IMR-90 (cell line): Measurements from ENCODE around the gene PLXNA4. TPM values are rescaled to one million over a fixed set of nuclear protein-coding genes. Genes with fewer than 3 reads are reported as not detected.

Source experiments
- ATAC-seq: fragments of 200-7000 bp; cut with Tn5 transposase; 2 replicates; pipeline ENCODE4 v1.9.1; 2020; ENCODE audit warnings: low read depth, mild to moderate bottlenecking, moderate library complexity
- BruUV-seq: library from RNA; stranded (reverse); fragments of 400-500 nt; replicated peaks from 2 replicates; lab custom pipeline; 2021; lab: Mats Ljungman, UMichigan
- CTCF ChIA-PET: fragments of 300-600 bp; formaldehyde crosslinking; extraction: SDS; loops from one replicate; lab custom pipeline; 2021; ENCODE audit warnings: antibody characterized with exemption; lab: Yijun Ruan, JAX
- POLR2A ChIA-PET: fragments of 300-600 bp; sonication (Branson Sonifier 250); formaldehyde crosslinking; loops from one replicate; lab custom pipeline; 2022; ENCODE audit warnings: antibody characterized with exemption; ENCODE audit not compliant: unreplicated experiment; lab: Charles Lee
- DNase-seq: peaks from one replicate; pipeline ENCODE4 v3.0.0; 2013
- H2AFZ ChIP-seq: replicated peaks from 2 replicates; pipeline ENCODE3; 2013; ENCODE audit warnings: low read length, mild to moderate bottlenecking; ENCODE audit not compliant: poor library complexity
- H2AK5ac ChIP-seq: 2 replicates; pipeline ENCODE4 v1.6.1; 2013; ENCODE audit warnings: low read depth, low read length, inconsistent platforms
- H2AK9ac ChIP-seq: replicated peaks from 2 replicates; pipeline ENCODE3; 2013; ENCODE audit warnings: mild to moderate bottlenecking, low read depth, low read length, moderate library complexity; ENCODE audit not compliant: poor library complexity
- H2BK120ac ChIP-seq: 2 replicates; pipeline ENCODE4 v1.6.1; 2013; ENCODE audit warnings: low read depth, low read length, inconsistent platforms
- H2BK15ac ChIP-seq: 3 replicates; pipeline ENCODE4 v1.6.1; 2013; ENCODE audit warnings: low read depth, low read length, inconsistent platforms
- H2BK20ac ChIP-seq: 2 replicates; pipeline ENCODE4 v1.6.1; 2013; ENCODE audit warnings: low read depth, mild to moderate bottlenecking, inconsistent platforms, low read length, moderate library complexity
- H2BK5ac ChIP-seq: 2 replicates; pipeline ENCODE4 v1.6.1; 2013; ENCODE audit warnings: mild to moderate bottlenecking, low read depth, low read length, inconsistent platforms; ENCODE audit not compliant: poor library complexity, severe bottlenecking
- H3K14ac ChIP-seq: replicated peaks from 2 replicates; pipeline ENCODE4 v1.6.1; 2013; ENCODE audit warnings: low read depth, low read length, inconsistent platforms
- H3K18ac ChIP-seq: 2 replicates; pipeline ENCODE4 v1.6.1; 2013; ENCODE audit warnings: low read depth, low read length, control low read depth
- H3K23ac ChIP-seq: 2 replicates; pipeline ENCODE4 v1.6.1; 2013; ENCODE audit warnings: low read depth, low read length, inconsistent platforms
- H3K27ac ChIP-seq: 2 replicates; pipeline ENCODE4 v1.5.1; 2013; ENCODE audit warnings: mild to moderate bottlenecking, control low read depth, low read length; ENCODE audit not compliant: insufficient read depth
- H3K27me3 ChIP-seq: 2 replicates; pipeline ENCODE4 v1.6.1; 2013; ENCODE audit warnings: low read length; ENCODE audit not compliant: control insufficient read depth, insufficient read depth
- H3K36me3 ChIP-seq: 2 replicates; pipeline ENCODE4 v1.6.1; 2013; ENCODE audit warnings: low read length, mixed read lengths; ENCODE audit not compliant: control insufficient read depth, insufficient read depth
- H3K4ac ChIP-seq: 2 replicates; pipeline ENCODE4 v1.6.1; 2013; ENCODE audit warnings: low read depth, low read length, inconsistent platforms
- H3K4me1 ChIP-seq: 2 replicates; pipeline ENCODE4 v1.6.1; 2013; ENCODE audit warnings: low read length, mixed read lengths; ENCODE audit not compliant: control insufficient read depth, insufficient read depth
- H3K4me2 ChIP-seq: 2 replicates; pipeline ENCODE4 v1.6.1; 2013; ENCODE audit warnings: low read depth, mild to moderate bottlenecking, control low read depth, low read length, moderate library complexity
- H3K4me3 ChIP-seq: 2 replicates; pipeline ENCODE4 v1.5.1; 2013; ENCODE audit warnings: low read depth, mild to moderate bottlenecking, control low read depth, low read length, moderate library complexity; ENCODE audit not compliant: insufficient read depth
- H3K56ac ChIP-seq: 2 replicates; pipeline ENCODE4 v1.6.1; 2013; ENCODE audit warnings: low read length, inconsistent platforms; ENCODE audit not compliant: insufficient read depth; ENCODE audit errors: extremely low read depth
- H3K79me1 ChIP-seq, 2 experiments: 2 replicates each; pipeline ENCODE4 v1.6.1; 2013; ENCODE audit warnings: low read length in 2 of 2, inconsistent platforms in 1 of 2, low read depth in 1 of 2
- H3K9ac ChIP-seq: 2 replicates; pipeline ENCODE4 v1.6.1; 2013; ENCODE audit warnings: low read depth, low read length, control low read depth
- H3K9me1 ChIP-seq: 2 replicates; pipeline ENCODE4 v1.6.1; 2013; ENCODE audit warnings: low read length, inconsistent platforms; ENCODE audit not compliant: insufficient read depth
- H3K9me3 ChIP-seq: 2 replicates; pipeline ENCODE4 v1.6.1; 2013; ENCODE audit warnings: low read length; ENCODE audit not compliant: control insufficient read depth, insufficient read depth
- H4K20me1 ChIP-seq: 2 replicates; pipeline ENCODE4 v1.6.1; 2013; ENCODE audit warnings: low read length, inconsistent platforms; ENCODE audit not compliant: insufficient read depth
- H4K5ac ChIP-seq: 2 replicates; pipeline ENCODE4 v1.6.1; 2013; ENCODE audit warnings: mild to moderate bottlenecking, low read depth, low read length, control low read depth
- H4K8ac ChIP-seq, 2 experiments: 2 replicates each; pipeline ENCODE4 v1.6.1; 2013; ENCODE audit warnings: low read depth in 2 of 2, low read length in 2 of 2, control low read depth in 1 of 2, inconsistent platforms in 1 of 2
- H4K91ac ChIP-seq: 2 replicates; pipeline ENCODE4 v1.6.1; 2013; ENCODE audit warnings: low read depth, low read length, inconsistent platforms; ENCODE audit not compliant: insufficient read depth
- CEBPB ChIP-seq: IDR thresholded peaks from 2 replicates; pipeline ENCODE4 v1.6.1; 2012; ENCODE audit warnings: low read depth, low read length, improper control_type of control experiment
- CHD1 ChIP-seq: IDR thresholded peaks from 2 replicates; pipeline ENCODE4 v1.6.1; 2012; ENCODE audit warnings: low read depth, low read length, improper control_type of control experiment
- CTCF ChIP-seq: conservative IDR thresholded peaks from 2 replicates; pipeline ENCODE4 v1.5.1; 2012; ENCODE audit warnings: mild to moderate bottlenecking, low read depth, low read length, improper control_type of control experiment
- ELK1 ChIP-seq: fragments of 150-350 bp; IDR thresholded peaks from 2 replicates; pipeline ENCODE4 v1.6.1; 2016; ENCODE audit warnings: low read depth, mild to moderate bottlenecking, low read length, moderate library complexity, borderline replicate concordance
- FOS ChIP-seq: fragments of 150-350 bp; IDR thresholded peaks from 2 replicates; pipeline ENCODE4 v1.6.1; 2016; ENCODE audit warnings: low read depth, low read length
- MAFK ChIP-seq: IDR thresholded peaks from 2 replicates; pipeline ENCODE4 v1.6.1; 2012; ENCODE audit warnings: low read depth, low read length, improper control_type of control experiment
- MAZ ChIP-seq: IDR thresholded peaks from 2 replicates; pipeline ENCODE4 v1.6.1; 2012; ENCODE audit warnings: low read depth, mild to moderate bottlenecking, low read length, improper control_type of control experiment, moderate library complexity, borderline replicate concordance
- MXI1 ChIP-seq: IDR thresholded peaks from 2 replicates; pipeline ENCODE4 v1.6.1; 2012; ENCODE audit warnings: low read depth, mild to moderate bottlenecking, low read length, moderate library complexity, borderline replicate concordance
- NFE2L2 ChIP-seq: fragments of 150-350 bp; IDR thresholded peaks from 2 replicates; pipeline ENCODE4 v1.6.1; 2016; ENCODE audit warnings: low read depth, mild to moderate bottlenecking, low read length
- POLR2A ChIP-seq: IDR thresholded peaks from 2 replicates; pipeline ENCODE4 v1.6.1; 2012; ENCODE audit warnings: mild to moderate bottlenecking, low read depth, low read length
- RAD21 ChIP-seq: IDR thresholded peaks from 2 replicates; pipeline ENCODE4 v1.6.1; 2012; ENCODE audit warnings: low read length, improper control_type of control experiment
- RCOR1 ChIP-seq: IDR thresholded peaks from 2 replicates; pipeline ENCODE4 v1.6.1; 2012; ENCODE audit warnings: mild to moderate bottlenecking, low read length, improper control_type of control experiment; ENCODE audit not compliant: insufficient replicate concordance
- RFX5 ChIP-seq: IDR thresholded peaks from 2 replicates; pipeline ENCODE4 v1.8.0; 2012; ENCODE audit warnings: low read depth, mild to moderate bottlenecking, low read length, moderate library complexity
- SMC3 ChIP-seq: fragments of 150-350 bp; IDR thresholded peaks from 2 replicates; pipeline ENCODE4 v1.6.1; 2016; ENCODE audit warnings: low read depth, mild to moderate bottlenecking, antibody characterized with exemption, low read length, moderate library complexity
- USF2 ChIP-seq: fragments of 150-350 bp; IDR thresholded peaks from 2 replicates; pipeline ENCODE4 v1.6.1; 2017; ENCODE audit warnings: mild to moderate bottlenecking, antibody characterized with exemption, low read length, low read depth
- WGBS, 2 experiments: methylation state at CpG; one replicate each; pipeline versions ENCODE4 v1.1.5 to v1.1.7; 2013; ENCODE audit warnings: missing lambda C conversion rate in 2 of 2; ENCODE audit not compliant: insufficient read length in 1 of 2; ENCODE audit errors: extremely low coverage in 2 of 2; 5-methylcytosine and 5-hydroxymethylcytosine counted together
- dilution Hi-C: fragments of 300-500 bp; cut with HindIII; formaldehyde crosslinking; loops from one replicate; pipeline ENCODE4 v1.14.3; 2018; ENCODE audit warnings: low sequenced_read_pairs; ENCODE audit not compliant: unreplicated experiment
- in situ Hi-C: fragments of 300-500 bp; cut with MboI; formaldehyde crosslinking; loops from 3 replicates; pipeline ENCODE4 v1.14.3; 2019; ENCODE audit warnings: low sequenced_read_pairs, inconsistent platforms, mixed read lengths
- intact Hi-C: fragments of 100-400 bp; cut with micrococcal nuclease; formaldehyde crosslinking; loops from 2 replicates; pipeline ENCODE4 v1.10.0; 2022
- polyA plus RNA-seq, 3 experiments: library from polyadenylated mRNA; depleted of rRNA; stranded (reverse); fragments of >200 nt; gene quantifications; 2 replicates each; pipeline ENCODE4 v1.2.3, GENCODE V29; 2012; ENCODE audit warnings: low replicate concordance in 1 of 3
- total RNA-seq: library from RNA; depleted of rRNA; stranded (reverse); fragments of >200 nt; gene quantifications from 2 replicates; pipeline ENCODE4 v1.2.3, GENCODE V29; 2012

Gene PLXNA4
- total and polyA plus RNA-seq, 2 of the 4 experiments (the other 2 are of a cell fraction) = under 0.01 TPM

DNA sequence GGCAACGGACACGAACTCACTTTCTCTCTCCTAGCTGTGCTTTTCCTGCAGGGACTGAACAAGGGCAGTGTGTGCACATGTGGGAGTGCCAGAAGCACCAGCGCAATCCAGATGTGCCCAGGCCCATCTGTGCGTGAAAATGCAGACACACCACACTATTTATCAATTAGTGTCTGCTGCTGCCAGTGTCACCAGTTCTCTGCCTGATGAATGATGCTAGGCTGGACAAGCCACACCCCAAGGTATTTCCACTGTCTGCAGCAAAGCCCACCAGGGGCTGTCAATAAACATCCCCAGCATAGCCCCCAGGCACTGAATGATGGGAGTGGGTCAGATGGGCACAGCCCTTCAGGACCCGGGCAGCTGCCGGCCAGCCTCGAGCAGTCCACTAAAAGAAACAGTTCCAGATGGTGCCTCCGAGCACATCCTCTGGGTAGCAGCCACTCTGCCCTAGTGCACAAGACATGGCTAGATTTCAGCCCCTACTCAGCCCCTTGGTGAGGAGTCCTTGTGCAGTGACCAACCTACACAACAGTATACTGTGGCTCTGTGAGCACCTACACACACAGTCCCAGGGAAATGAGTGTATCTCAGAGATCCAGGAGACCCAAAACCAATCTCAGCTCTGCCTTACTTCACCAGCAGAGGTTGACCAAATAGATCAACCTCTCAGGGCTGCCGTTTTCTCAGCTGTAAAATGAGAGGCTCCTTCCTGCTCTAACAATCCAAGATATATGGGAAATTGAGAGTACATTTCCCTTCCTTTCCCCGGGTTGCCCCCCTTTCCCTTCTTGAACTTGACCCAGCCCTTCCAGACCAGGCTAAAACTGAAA is 314.7 kb downstream of the PLXNA4 start:
- Histone ChIP-seq H2BK5ac (no peak overlapping the region), H3K36me3 (no peaks in the 10 kb centered on the region), H3K4me1 (no peaks in the 10 kb centered on the region), H2AK5ac (no peak overlapping the region), H3K14ac (no peak overlapping the region), H4K91ac (no peak overlapping the region), H4K8ac (no peak overlapping the region), H3K27me3 (no peaks in the 10 kb centered on the region), H3K4ac (no peak overlapping the region), H2BK15ac (no peak overlapping the region), H3K4me2 (no peak overlapping the region), H3K56ac (no peak overlapping the region), H3K79me1 (no peaks in the 10 kb centered on the region), H3K23ac (no peak overlapping the region), H2BK20ac (no peak overlapping the region), H3K9me1 (no peaks in the 10 kb centered on the region), H4K5ac (no peak overlapping the region), H2AFZ (no peak overlapping the region), H4K20me1 (no peaks in the 10 kb centered on the region), H3K9ac (no peak overlapping the region), H2AK9ac (no peak overlapping the region), H3K4me3 (no peak overlapping the region), H3K9me3 (no peaks in the 10 kb centered on the region), H2BK120ac (no peak overlapping the region), H3K27ac (no peak overlapping the region), H3K18ac (no peak overlapping the region)
- no TSS peak for BruUV-seq
- ATAC-seq (no peak), DNase-seq (no peak)
- ChIA-PET CTCF (no interaction called here), POLR2A (no interaction called here)
- in situ Hi-C loops (no loop called here), intact Hi-C loops (no loop called here), dilution Hi-C loops (no loop called here)
- 48% methylated on average over 6 of the region's 10 CpGs; no CpG with 5 or more reads in 1 of the 2 experiments for WGBS, 2 experiments
- TF ChIP-seq RAD21 = no peak
- TF ChIP-seq MAFK = no peak
- TF ChIP-seq MAZ = no peak
- TF ChIP-seq CTCF = no peak
- TF ChIP-seq RCOR1 = no peak
- TF ChIP-seq SMC3 = no peak
- TF ChIP-seq CHD1 = no peak
- no peak for TF ChIP-seq NFE2L2
- no peak for TF ChIP-seq FOS
- TF ChIP-seq USF2 = no peak
- TF ChIP-seq MXI1 = no peak
- TF ChIP-seq ELK1 = no peak
- no peak for TF ChIP-seq CEBPB
- no peak for TF ChIP-seq RFX5
- no peak for TF ChIP-seq POLR2A
